GM12878 (cell line): Measurements from ENCODE around the gene SUPT6H. TPM values are rescaled to one million over a fixed set of nuclear protein-coding genes. Genes with fewer than 3 reads are reported as not detected.

Experiments used
- ATAC-seq: fragments of 200-7000 bp; cut with Tn5 transposase; 3 replicates; pipeline ENCODE4 v1.9.1; 2020; ENCODE audit warnings: mild to moderate bottlenecking, moderate library complexity
- BruUV-seq: library from RNA; stranded (reverse); fragments of 400-500 nt; replicated peaks from 2 replicates; lab custom pipeline; 2021; lab: Mats Ljungman, UMichigan
- CTCF ChIA-PET: fragments of 300-600 bp; sonication (Branson Sonifier 250); formaldehyde crosslinking; extraction: SDS; loops from one replicate; lab custom pipeline; 2021; ENCODE audit warnings: inconsistent platforms; lab: Yijun Ruan, JAX
- POLR2A ChIA-PET: fragments of 350-600 bp; formaldehyde crosslinking; extraction: SDS; loops from one replicate; lab custom pipeline; 2021; ENCODE audit warnings: inconsistent platforms; lab: Charles Lee
- RAD21 ChIA-PET: fragments of 300-600 bp; sonication (Branson Sonifier 250); formaldehyde crosslinking; loops from one replicate; lab custom pipeline; 2023; ENCODE audit warnings: antibody characterized with exemption; ENCODE audit not compliant: unreplicated experiment; lab: Charles Lee
- SMC1A ChIA-PET: fragments of 300-600 bp; sonication (Branson Sonifier 250); formaldehyde crosslinking; loops from one replicate; lab custom pipeline; 2023; ENCODE audit not compliant: unreplicated experiment, uncharacterized antibody; lab: Charles Lee
- DNase-seq: peaks from one replicate; pipeline ENCODE4 v3.0.0-alpha.2; 2011; ENCODE audit warnings: low read depth, low spot score
- FAIRE-seq: peaks from 3 replicates; lab custom pipeline; 2011; peaks lifted over from hg19 to GRCh38; lab: Jason Lieb, UNC
- H2AFZ ChIP-seq: 2 replicates; pipeline ENCODE4 v1.6.0; 2011; ENCODE audit warnings: low read depth, low read length, control low read depth; ENCODE audit not compliant: control insufficient read depth
- H3K27ac ChIP-seq: 2 replicates; pipeline ENCODE4 v1.5.1; 2011; ENCODE audit warnings: control low read depth; ENCODE audit not compliant: control insufficient read depth, insufficient read depth
- H3K27me3 ChIP-seq, 2 experiments: replicated peaks in 1 of 2; 2 replicates each; pipeline versions ENCODE4 v1.6.0 to v1.6.1; 2011; ENCODE audit warnings: low read length in 1 of 2; ENCODE audit not compliant: control insufficient read depth in 2 of 2, insufficient read depth in 2 of 2
- H3K36me3 ChIP-seq, 2 experiments: 2 replicates each; pipeline ENCODE4 v1.5.1; 2011; ENCODE audit warnings: low read length in 1 of 2; ENCODE audit not compliant: control insufficient read depth in 2 of 2, insufficient read depth in 2 of 2
- H3K4me1 ChIP-seq: 2 replicates; pipeline ENCODE4 v1.6.1; 2011; ENCODE audit warnings: mild to moderate bottlenecking, low read length, moderate library complexity, mixed read lengths; ENCODE audit not compliant: control insufficient read depth, insufficient read depth
- H3K4me2 ChIP-seq: 2 replicates; pipeline ENCODE4 v1.6.0; 2011; ENCODE audit warnings: control low read depth; ENCODE audit not compliant: control insufficient read depth, insufficient read depth
- H3K4me3 ChIP-seq: fragments of 200-600 bp; sonication (generic); 2 replicates; pipeline ENCODE4 v1.5.1; 2016
- H3K79me2 ChIP-seq: 2 replicates; pipeline ENCODE4 v1.6.0; 2011; ENCODE audit warnings: low read length; ENCODE audit not compliant: control insufficient read depth, insufficient read depth
- H3K9ac ChIP-seq: 2 replicates; pipeline ENCODE4 v1.8.0; 2011; ENCODE audit warnings: low read length, control low read depth, mixed read lengths; ENCODE audit not compliant: control insufficient read depth, insufficient read depth
- H3K9me3 ChIP-seq: replicated peaks from 3 replicates; pipeline ENCODE4 v1.5.1; 2011; ENCODE audit warnings: mild to moderate bottlenecking, low read length; ENCODE audit not compliant: control insufficient read depth, insufficient read depth
- H4K20me1 ChIP-seq: 2 replicates; pipeline ENCODE4 v1.6.0; 2011; ENCODE audit not compliant: control insufficient read depth, insufficient read depth
- CREB1 ChIP-seq: IDR thresholded peaks from 2 replicates; pipeline ENCODE4 v1.6.1; 2012; ENCODE audit warnings: low read depth, mild to moderate bottlenecking, inconsistent platforms
- MYC ChIP-seq: IDR thresholded peaks from 2 replicates; pipeline ENCODE4 v1.6.1; 2011; ENCODE audit warnings: mild to moderate bottlenecking, low read length, moderate library complexity, inconsistent platforms; ENCODE audit not compliant: insufficient read depth, insufficient replicate concordance, insufficient read length, severe bottlenecking
- SPI1 ChIP-seq: IDR thresholded peaks from 2 replicates; pipeline ENCODE4 v1.6.1; 2011; ENCODE audit warnings: low read depth, mild to moderate bottlenecking, low read length, moderate library complexity, borderline replicate concordance; ENCODE audit not compliant: insufficient read depth
- WGBS: methylation state at CpG from one replicate; pipeline ENCODE4 v1.1.6; 2016; ENCODE audit warnings: low lambda C conversion rate; ENCODE audit not compliant: insufficient replicate concordance, insufficient coverage; ENCODE audit errors: missing lambda C conversion rate; 5-methylcytosine and 5-hydroxymethylcytosine counted together
- in situ Hi-C: fragments of 300-500 bp; cut with MboI; formaldehyde crosslinking; loops from 9 replicates; pipeline ENCODE4 v1.14.3; 2018; ENCODE audit warnings: mixed read lengths
- intact Hi-C: fragments of 100-400 bp; cut with micrococcal nuclease; formaldehyde crosslinking; loops from one replicate; pipeline ENCODE4 v1.14.2; 2022; ENCODE audit not compliant: unreplicated experiment
- polyA plus RNA-seq, 11 experiments: library from polyadenylated mRNA; depleted of rRNA in 4 of 11; unstranded in 6 of 11; stranded (reverse) in 5 of 11; fragments of >200 nt; fragmentation: Nextera tagmentation in 4 of 11; fragmentation: Illumina TruSeq in 1 of 11; extraction: Ambion mirVana in 4 of 11; extraction: Trizol in 1 of 11; gene quantifications; 1 replicate in 1 of 11; 2 replicates in 10 of 11; pipeline versions ENCODE4 v1.2.1 to v1.2.3, GENCODE V29; 2011 to 2016; ENCODE audit warnings: inconsistent platforms in 2 of 11, missing spikeins in 2 of 11, low read depth in 1 of 11
- total RNA-seq, 4 experiments: library from RNA; depleted of rRNA in 3 of 4; stranded (reverse); fragments of >200 nt in 3 of 4; fragmentation: Illumina TruSeq in 1 of 4; extraction: Trizol in 1 of 4; gene quantifications; 2 replicates each; pipeline versions ENCODE4 v1.2.1 to v1.2.3, GENCODE V29; 2013 to 2021
- TF ChIP-seq, protein P1 (sequence below): fragments of 150-350 bp; IDR thresholded peaks from 2 replicates; pipeline ENCODE4 v1.6.1; 2016; ENCODE audit warnings: low read depth, low read length
- TF ChIP-seq, protein P2 (sequence below): fragments of 450-650 bp; IDR thresholded peaks from 2 replicates; pipeline ENCODE4 v1.6.1; 2016; ENCODE audit warnings: mild to moderate bottlenecking, moderate library complexity, borderline replicate concordance

Gene SUPT6H
- total and polyA plus RNA-seq, 10 of the 15 experiments (the other 5 are each of a cell fraction or from before 2014, with no cell fraction given) = 1.7 to 58.8 (median 37.7) TPM

DNA sequence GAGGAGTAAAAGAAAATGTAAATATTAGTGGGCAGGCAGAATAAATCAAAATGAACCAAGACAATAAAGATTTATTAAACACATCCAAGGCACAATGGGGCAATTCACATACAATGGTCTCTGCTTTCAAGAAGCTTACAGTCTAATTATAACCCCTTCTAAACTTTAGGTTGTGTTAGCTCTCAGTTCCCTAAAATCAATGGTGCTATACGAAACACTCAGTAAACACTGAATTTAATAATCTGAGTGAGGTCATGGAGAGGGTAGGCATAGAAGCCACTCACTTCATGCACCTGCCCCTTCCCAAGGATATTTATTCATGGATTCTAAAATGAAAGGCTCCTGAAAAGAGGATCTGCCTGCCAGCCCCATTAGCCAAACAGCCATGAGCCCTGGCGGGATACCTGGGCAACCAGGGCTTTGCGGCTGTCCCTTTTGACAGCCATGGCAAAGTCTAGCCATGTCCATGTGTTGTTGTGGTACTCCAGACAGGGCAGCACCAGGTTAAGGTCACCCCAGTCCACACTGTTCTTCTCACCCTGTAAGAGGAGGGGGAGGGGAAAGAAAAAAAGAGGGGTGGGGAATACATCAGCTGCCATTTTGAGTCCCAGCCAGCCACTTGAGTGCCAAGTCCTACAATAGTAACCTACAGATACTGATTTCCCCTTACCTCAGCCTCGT lies 46.6 kb upstream of the SUPT6H start:
- Histone ChIP-seq H3K36me3 (peaks cover 42 to 61% of the 10 kb centered on the region in 2 experiments), H3K27me3 (no peaks in the 10 kb centered on the region), H4K20me1 (no peaks in the 10 kb centered on the region), H3K4me1 (no peaks in the 10 kb centered on the region; the same call in none of the 2 replicates), H3K4me3 (no peak overlapping the region), H3K9ac (no peak overlapping the region), H2AFZ (no peak overlapping the region), H3K9me3 (no peaks in the 10 kb centered on the region), H3K4me2 (no peak overlapping the region), H3K79me2 (no peaks in the 10 kb centered on the region), H3K27ac (no peak overlapping the region)
- FAIRE-seq (no peak), ATAC-seq (peak; percentile 48), DNase-seq (no peak)
- in situ Hi-C loops = no loop called here
- CTCF ChIA-PET = interaction anchor here (0.6 to 8.2 kb wide), 5 partner anchors 13 to 178 kb away, joined by 3 to 88 read pairs (median 3); partner anchors contain the start of gene ALDOC
- intact Hi-C loops = loop anchor here (5.0 kb wide), 1 partner anchor 123 kb away; no protein-coding TSS in a partner anchor
- TF ChIP-seq SPI1 (peak; percentile 69), MYC (no peak), CREB1 (no peak)
- TF ChIP-seq, protein P1, sequence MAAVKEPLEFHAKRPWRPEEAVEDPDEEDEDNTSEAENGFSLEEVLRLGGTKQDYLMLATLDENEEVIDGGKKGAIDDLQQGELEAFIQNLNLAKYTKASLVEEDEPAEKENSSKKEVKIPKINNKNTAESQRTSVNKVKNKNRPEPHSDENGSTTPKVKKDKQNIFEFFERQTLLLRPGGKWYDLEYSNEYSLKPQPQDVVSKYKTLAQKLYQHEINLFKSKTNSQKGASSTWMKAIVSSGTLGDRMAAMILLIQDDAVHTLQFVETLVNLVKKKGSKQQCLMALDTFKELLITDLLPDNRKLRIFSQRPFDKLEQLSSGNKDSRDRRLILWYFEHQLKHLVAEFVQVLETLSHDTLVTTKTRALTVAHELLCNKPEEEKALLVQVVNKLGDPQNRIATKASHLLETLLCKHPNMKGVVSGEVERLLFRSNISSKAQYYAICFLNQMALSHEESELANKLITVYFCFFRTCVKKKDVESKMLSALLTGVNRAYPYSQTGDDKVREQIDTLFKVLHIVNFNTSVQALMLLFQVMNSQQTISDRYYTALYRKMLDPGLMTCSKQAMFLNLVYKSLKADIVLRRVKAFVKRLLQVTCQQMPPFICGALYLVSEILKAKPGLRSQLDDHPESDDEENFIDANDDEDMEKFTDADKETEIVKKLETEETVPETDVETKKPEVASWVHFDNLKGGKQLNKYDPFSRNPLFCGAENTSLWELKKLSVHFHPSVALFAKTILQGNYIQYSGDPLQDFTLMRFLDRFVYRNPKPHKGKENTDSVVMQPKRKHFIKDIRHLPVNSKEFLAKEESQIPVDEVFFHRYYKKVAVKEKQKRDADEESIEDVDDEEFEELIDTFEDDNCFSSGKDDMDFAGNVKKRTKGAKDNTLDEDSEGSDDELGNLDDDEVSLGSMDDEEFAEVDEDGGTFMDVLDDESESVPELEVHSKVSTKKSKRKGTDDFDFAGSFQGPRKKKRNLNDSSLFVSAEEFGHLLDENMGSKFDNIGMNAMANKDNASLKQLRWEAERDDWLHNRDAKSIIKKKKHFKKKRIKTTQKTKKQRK = no peak
- TF ChIP-seq, protein P2, sequence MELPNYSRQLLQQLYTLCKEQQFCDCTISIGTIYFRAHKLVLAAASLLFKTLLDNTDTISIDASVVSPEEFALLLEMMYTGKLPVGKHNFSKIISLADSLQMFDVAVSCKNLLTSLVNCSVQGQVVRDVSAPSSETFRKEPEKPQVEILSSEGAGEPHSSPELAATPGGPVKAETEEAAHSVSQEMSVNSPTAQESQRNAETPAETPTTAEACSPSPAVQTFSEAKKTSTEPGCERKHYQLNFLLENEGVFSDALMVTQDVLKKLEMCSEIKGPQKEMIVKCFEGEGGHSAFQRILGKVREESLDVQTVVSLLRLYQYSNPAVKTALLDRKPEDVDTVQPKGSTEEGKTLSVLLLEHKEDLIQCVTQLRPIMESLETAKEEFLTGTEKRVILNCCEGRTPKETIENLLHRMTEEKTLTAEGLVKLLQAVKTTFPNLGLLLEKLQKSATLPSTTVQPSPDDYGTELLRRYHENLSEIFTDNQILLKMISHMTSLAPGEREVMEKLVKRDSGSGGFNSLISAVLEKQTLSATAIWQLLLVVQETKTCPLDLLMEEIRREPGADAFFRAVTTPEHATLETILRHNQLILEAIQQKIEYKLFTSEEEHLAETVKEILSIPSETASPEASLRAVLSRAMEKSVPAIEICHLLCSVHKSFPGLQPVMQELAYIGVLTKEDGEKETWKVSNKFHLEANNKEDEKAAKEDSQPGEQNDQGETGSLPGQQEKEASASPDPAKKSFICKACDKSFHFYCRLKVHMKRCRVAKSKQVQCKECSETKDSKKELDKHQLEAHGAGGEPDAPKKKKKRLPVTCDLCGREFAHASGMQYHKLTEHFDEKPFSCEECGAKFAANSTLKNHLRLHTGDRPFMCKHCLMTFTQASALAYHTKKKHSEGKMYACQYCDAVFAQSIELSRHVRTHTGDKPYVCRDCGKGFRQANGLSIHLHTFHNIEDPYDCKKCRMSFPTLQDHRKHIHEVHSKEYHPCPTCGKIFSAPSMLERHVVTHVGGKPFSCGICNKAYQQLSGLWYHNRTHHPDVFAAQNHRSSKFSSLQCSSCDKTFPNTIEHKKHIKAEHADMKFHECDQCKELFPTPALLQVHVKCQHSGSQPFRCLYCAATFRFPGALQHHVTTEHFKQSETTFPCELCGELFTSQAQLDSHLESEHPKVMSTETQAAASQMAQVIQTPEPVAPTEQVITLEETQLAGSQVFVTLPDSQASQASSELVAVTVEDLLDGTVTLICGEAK = peak; percentile 49; the same call in 1 of the 2 replicates
- no TSS peak for BruUV-seq
- RAD21 ChIA-PET = no interaction called here
- POLR2A ChIA-PET = interaction anchor here (0.9 kb wide), 1 partner anchor 66 kb away, joined by 3 read pairs; no protein-coding TSS in a partner anchor
- 82% methylated on average over 4 of the region's 4 CpGs for WGBS
- SMC1A ChIA-PET = interaction anchor here (1.3 kb wide), 1 partner anchor 120 kb away, joined by 3 read pairs; no protein-coding TSS in a partner anchor
